ENCODE measurements around the gene RTBDN.

The RTBDN gene

GRCh38 chr19:12788042-12788681, 46.2 kb downstream of the RTBDN start:
- DNase-seq (ENCODE audit: extremely low read depth, insufficient read length), result no peak
- peak overlapping the region; percentile 62 for H3K4me3 ChIP-seq (replicated peaks; ENCODE audit: low read depth, low read length)

GRCh38 chr19:12787458-12787857, 46.9 kb downstream of the RTBDN start:
- H3K27me3 ChIP-seq (replicated peaks; ENCODE audit: control insufficient read depth, insufficient read depth, low read length), result no peaks in the 10 kb centered on the region
- H3K4me3 ChIP-seq (replicated peaks; ENCODE audit: low read depth, low read length), result no peak overlapping the region
- H3K36me3 ChIP-seq (ENCODE audit: control insufficient read depth, insufficient read depth, low read length), result no peaks in the 10 kb centered on the region
- TF ChIP-seq CTCF (IDR thresholded peaks at IDR 0.05; ENCODE audit: insufficient read depth, low read length, poor library complexity, severe bottlenecking), result no peak
- DNase-seq (ENCODE audit: extremely low read depth, insufficient read length), result no peak

More at GRCh38 chr19:12788042-12788681, 46.2 kb downstream of the RTBDN start:
- H3K36me3 ChIP-seq (ENCODE audit: control insufficient read depth, insufficient read depth, low read length), result no peaks in the 10 kb centered on the region
- H3K27me3 ChIP-seq (replicated peaks; ENCODE audit: control insufficient read depth, insufficient read depth, low read length), result no peaks in the 10 kb centered on the region
- no peak for TF ChIP-seq CTCF (IDR thresholded peaks at IDR 0.05; ENCODE audit: insufficient read depth, low read length, poor library complexity, severe bottlenecking)

GRCh38 chr19:12786952-12787351, 47.4 kb downstream of the RTBDN start:
- Histone ChIP-seq H3K36me3 (ENCODE audit: control insufficient read depth, insufficient read depth, low read length) (no peaks in the 10 kb centered on the region), H3K4me3 (replicated peaks; ENCODE audit: low read depth, low read length) (no peak overlapping the region), H3K27me3 (replicated peaks; ENCODE audit: control insufficient read depth, insufficient read depth, low read length) (no peaks in the 10 kb centered on the region)
- TF ChIP-seq CTCF (IDR thresholded peaks at IDR 0.05; ENCODE audit: insufficient read depth, low read length, poor library complexity, severe bottlenecking), result no peak
- DNase-seq (ENCODE audit: extremely low read depth, insufficient read length), result no peak

GRCh38 chr19:12786141-12786870, 48.1 kb downstream of the RTBDN start:
- TF ChIP-seq CTCF (IDR thresholded peaks at IDR 0.05; ENCODE audit: insufficient read depth, low read length, poor library complexity, severe bottlenecking), result no peak
- H3K27me3 ChIP-seq (replicated peaks; ENCODE audit: control insufficient read depth, insufficient read depth, low read length), result no peaks in the 10 kb centered on the region
- peak; percentile 57 for DNase-seq (ENCODE audit: extremely low read depth, insufficient read length)
- H3K36me3 ChIP-seq (ENCODE audit: control insufficient read depth, insufficient read depth, low read length), result no peaks in the 10 kb centered on the region
- H3K4me3 ChIP-seq (replicated peaks; ENCODE audit: low read depth, low read length), result no peak overlapping the region

GRCh38 chr19:12785431-12786031, 48.8 kb downstream of the RTBDN start:
- DNase-seq (ENCODE audit: extremely low read depth, insufficient read length), result peak; percentile 47
- no peaks in the 10 kb centered on the region for H3K36me3 ChIP-seq (ENCODE audit: control insufficient read depth, insufficient read depth, low read length)
- H3K4me3 ChIP-seq (replicated peaks; ENCODE audit: low read depth, low read length), result no peak overlapping the region
- TF ChIP-seq CTCF (IDR thresholded peaks at IDR 0.05; ENCODE audit: insufficient read depth, low read length, poor library complexity, severe bottlenecking), result no peak
- no peaks in the 10 kb centered on the region for H3K27me3 ChIP-seq (replicated peaks; ENCODE audit: control insufficient read depth, insufficient read depth, low read length)
